Aorta (tissue), 5 donors: ENCODE data around the gene PHLPP1. TPM values are rescaled to one million over a fixed set of nuclear protein-coding genes. Genes with fewer than 3 reads are reported as not detected.
A peak's percentile ranks its signal among the peaks of the same experiment; 100 is the strongest.

Source experiments
- ATAC-seq: fragments of 200-7000 bp; cut with Tn5 transposase; one replicate; pipeline ENCODE4 v1.9.1; 2022; ENCODE audit warnings: moderate library complexity; ENCODE audit not compliant: low FRiP score
- DNase-seq, 2 donors: peaks; one replicate each; pipeline ENCODE4 v3.0.0-alpha.2; 2020
- H3K27ac ChIP-seq, 2 donors: one replicate each; pipeline ENCODE4 v1.5.1; 2013; ENCODE audit warnings: low read length in 2 of 2, mild to moderate bottlenecking in 2 of 2, moderate library complexity in 2 of 2, control low read depth in 1 of 2, inconsistent platforms in 1 of 2, low read depth in 1 of 2
- H3K27me3 ChIP-seq, 2 donors: one replicate each; pipeline ENCODE4 v1.6.1; 2013; ENCODE audit warnings: control low read depth in 1 of 2, low read length in 1 of 2, mild to moderate bottlenecking in 1 of 2, moderate library complexity in 1 of 2; ENCODE audit not compliant: insufficient read depth in 2 of 2, control insufficient read depth in 1 of 2
- H3K36me3 ChIP-seq, 2 donors: one replicate each; pipeline ENCODE4 v1.6.1; 2013; ENCODE audit warnings: control low read depth in 1 of 2, low read length in 1 of 2, mild to moderate bottlenecking in 1 of 2; ENCODE audit not compliant: insufficient read depth in 2 of 2, control insufficient read depth in 1 of 2
- H3K4me1 ChIP-seq, 2 donors: one replicate each; pipeline ENCODE4 v1.6.1; 2013; ENCODE audit warnings: low read length in 2 of 2, control low read depth in 1 of 2, mild to moderate bottlenecking in 1 of 2, moderate library complexity in 1 of 2; ENCODE audit not compliant: insufficient read depth in 2 of 2, control insufficient read depth in 1 of 2
- H3K4me3 ChIP-seq, 2 donors: one replicate each; pipeline ENCODE4 v1.5.1; 2013; ENCODE audit warnings: low read length in 2 of 2, control low read depth in 1 of 2, mild to moderate bottlenecking in 1 of 2
- H3K9me3 ChIP-seq: one replicate; pipeline ENCODE4 v1.6.1; 2013; ENCODE audit warnings: mild to moderate bottlenecking, low read length; ENCODE audit not compliant: control insufficient read depth
- WGBS, 2 donors: extraction: QIAGEN DNeasy Blood & Tissue Kit; methylation state at CpG; one replicate each; pipeline ENCODE4 v1.1.7; 2013; 5-methylcytosine and 5-hydroxymethylcytosine counted together
- intact Hi-C, 2 donors: fragments of 100-400 bp; cut with DNase I; formaldehyde crosslinking; loops; one replicate each; pipeline versions ENCODE4 v1.14.2 to v1.15.0; 2022
- polyA plus RNA-seq, 2 donors: library from polyadenylated mRNA; stranded (reverse); fragments of 200-250 nt; gene quantifications; one replicate each; pipeline ENCODE4 v1.2.3, GENCODE V29; 2013
- total RNA-seq, 2 donors: library from RNA; stranded (reverse); fragmentation: NEBNext Ultra II Directional; extraction: Animal tissue kit (Norgen Biotek cat#: 25700); gene quantifications; one replicate each; pipeline ENCODE4 v1.2.1, GENCODE V29; 2021
- donor health status: healthy with polysubstance abuse.
- donor health status: Bipolar disorder and iron deficiency.
- donor health status: DM: no; HTN: no; CAD: no.
- donor health status: DM: no; HTN: no; CAD: no.
- donor health status: DM: yes; HTN: yes; CAD: no.

The PHLPP1 gene
- total and polyA plus RNA-seq, 4 donors, result 1.6 to 16.5 (median 8.3) TPM

GRCh38 chr18:63000839-63001238 is 285.5 kb downstream of the PHLPP1 start:
- ATAC-seq, result no peak
- H3K36me3 ChIP-seq, result no peaks in the 10 kb centered on the region
- DNase-seq, result no peak
- no peaks in the 10 kb centered on the region for H3K4me1 ChIP-seq
- intact Hi-C loops, result no loop called here
- no peaks in the 10 kb centered on the region for H3K9me3 ChIP-seq
- 79 to 88% methylated on average over 8 of the region's 8 CpGs for WGBS, 2 donors
- H3K27me3 ChIP-seq, result no peaks in the 10 kb centered on the region
- no peak overlapping the region for H3K4me3 ChIP-seq
- no peak overlapping the region for H3K27ac ChIP-seq

- DNase-seq (no peak), ATAC-seq (no peak)
- intact Hi-C loops, result no loop called here
- Histone ChIP-seq H3K4me1 (no peaks in the 10 kb centered on the region), H3K27ac (no peak overlapping the region), H3K4me3 (no peak overlapping the region), H3K9me3 (no peaks in the 10 kb centered on the region), H3K27me3 (no peaks in the 10 kb centered on the region), H3K36me3 (no peaks in the 10 kb centered on the region)
- 96 to 99% methylated on average over 5 of the region's 5 CpGs for WGBS, 2 donors
Observed at GRCh38 chr18:63001861-63002260, 286.5 kb downstream of the PHLPP1 start.

- Histone ChIP-seq H3K4me3 (no peak overlapping the region), H3K36me3 (no peaks in the 10 kb centered on the region), H3K27ac (no peak overlapping the region), H3K9me3 (no peaks in the 10 kb centered on the region), H3K4me1 (no peaks in the 10 kb centered on the region), H3K27me3 (no peaks in the 10 kb centered on the region)
- 94 to 96% methylated on average over 6 of the region's 6 CpGs for WGBS, 2 donors
- intact Hi-C loops, result no loop called here
- DNase-seq (no peak), ATAC-seq (no peak)
Observed at GRCh38 chr18:63002305-63002704, 287.0 kb downstream of the PHLPP1 start.

- H3K27ac ChIP-seq, result no peak overlapping the region
- no peaks in the 10 kb centered on the region for H3K27me3 ChIP-seq
- WGBS, 2 donors, result 87 to 89% methylated on average over 9 of the region's 9 CpGs
- DNase-seq (no peak), ATAC-seq (no peak)
- intact Hi-C loops, result no loop called here
- no peak overlapping the region for H3K4me3 ChIP-seq
- no peaks in the 10 kb centered on the region for H3K9me3 ChIP-seq
- no peaks in the 10 kb centered on the region for H3K36me3 ChIP-seq
- H3K4me1 ChIP-seq, result no peaks in the 10 kb centered on the region
Observed at GRCh38 chr18:63002803-63003445, 287.6 kb downstream of the PHLPP1 start.

GRCh38 chr18:63003899-63004298 is 288.6 kb downstream of the PHLPP1 start:
- WGBS, 2 donors, result 95% methylated on average over 5 of the region's 5 CpGs
- ATAC-seq (no peak), DNase-seq (no peak)
- intact Hi-C loops, result no loop called here
- Histone ChIP-seq H3K27me3 (no peaks in the 10 kb centered on the region), H3K9me3 (no peaks in the 10 kb centered on the region), H3K4me1 (no peaks in the 10 kb centered on the region), H3K27ac (no peak overlapping the region), H3K4me3 (no peak overlapping the region), H3K36me3 (no peaks in the 10 kb centered on the region)

- no peaks in the 10 kb centered on the region for H3K9me3 ChIP-seq
- H3K4me1 ChIP-seq, result no peaks in the 10 kb centered on the region
- WGBS, 2 donors, result 81 to 87% methylated on average over 9 of the region's 9 CpGs
- intact Hi-C loops, result no loop called here
- DNase-seq (no peak), ATAC-seq (no peak)
- H3K4me3 ChIP-seq, result no peak overlapping the region
- no peak overlapping the region for H3K27ac ChIP-seq
- no peaks in the 10 kb centered on the region for H3K36me3 ChIP-seq
- no peaks in the 10 kb centered on the region for H3K27me3 ChIP-seq
Observed at GRCh38 chr18:63004466-63005089, 289.2 kb downstream of the PHLPP1 start.

- Histone ChIP-seq H3K9me3 (no peaks in the 10 kb centered on the region), H3K4me1 (no peaks in the 10 kb centered on the region), H3K36me3 (no peaks in the 10 kb centered on the region), H3K27ac (no peak overlapping the region), H3K27me3 (no peaks in the 10 kb centered on the region), H3K4me3 (no peak overlapping the region)
- no peak for ATAC-seq
- WGBS, 2 donors, result 90 to 92% methylated on average over 8 of the region's 8 CpGs
- DNase-seq, result no peak
- intact Hi-C loops, result no loop called here
Observed at GRCh38 chr18:63005306-63005705, 290.0 kb downstream of the PHLPP1 start.

- no peak for ATAC-seq
- 81 to 89% methylated on average over 3 of the region's 3 CpGs for WGBS, 2 donors
- DNase-seq, result no peak
- Histone ChIP-seq H3K4me3 (no peak overlapping the region), H3K36me3 (no peaks in the 10 kb centered on the region), H3K4me1 (no peaks in the 10 kb centered on the region), H3K27ac (no peak overlapping the region), H3K27me3 (no peaks in the 10 kb centered on the region), H3K9me3 (no peaks in the 10 kb centered on the region)
- intact Hi-C loops, result no loop called here
Observed at GRCh38 chr18:63007231-63007630, 291.9 kb downstream of the PHLPP1 start.

GRCh38 chr18:63016270-63016669 is 300.9 kb downstream of the PHLPP1 start:
- H3K27me3 ChIP-seq, result no peaks in the 10 kb centered on the region
- no peaks in the 10 kb centered on the region for H3K36me3 ChIP-seq
- WGBS, 2 donors, result 0% methylated on average over 4 of the region's 4 CpGs
- H3K4me1 ChIP-seq, result no peaks in the 10 kb centered on the region
- H3K4me3 ChIP-seq, result no peak overlapping the region
- DNase-seq, result no peak
- ATAC-seq, result peak; percentile 83
- no peaks in the 10 kb centered on the region for H3K9me3 ChIP-seq
- intact Hi-C loops, result loop anchor here (1.0 to 5.0 kb wide), 4 partner anchors 306 to 426 kb away; no protein-coding TSS in a partner anchor
- no peak overlapping the region for H3K27ac ChIP-seq
